ENCODE data around the gene ZFAND4.

ZFAND4 gene

DNA sequence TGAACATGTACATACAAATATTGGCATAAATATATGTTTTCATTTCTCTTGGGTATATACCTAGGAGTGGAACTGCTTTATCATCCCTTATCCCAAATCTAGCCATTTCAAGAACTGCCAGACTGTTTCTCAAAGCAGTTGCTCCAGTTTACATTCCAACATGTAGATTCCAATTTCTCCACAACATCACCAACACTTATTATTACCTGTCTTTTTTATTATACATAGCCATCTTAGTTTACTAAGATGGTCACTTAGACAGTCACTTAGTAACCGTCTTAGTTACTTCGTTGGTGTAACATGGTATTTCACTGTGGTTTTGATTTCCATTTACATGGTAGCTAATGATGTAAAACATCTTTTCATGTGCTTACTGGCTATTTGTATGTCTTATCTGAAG, 82.7 kb downstream of the ZFAND4 start:
- Histone ChIP-seq H3K4me1 (ENCODE audit: control insufficient read depth in 1 of 2, insufficient read depth in 1 of 2, low read depth in 1 of 2, low read length in 1 of 2) (peaks cover 20 to 23% of the 10 kb centered on the region in 2 experiments), H3K27ac (no peak overlapping the region), H3K27me3 (no peaks in the 10 kb centered on the region), H3K36me3 (no peaks in the 10 kb centered on the region), H3K9me3 (no peaks in the 10 kb centered on the region), H3K4me3 (ENCODE audit: low read depth in 1 of 2, low read length in 1 of 2) (no peak overlapping the region)
- TF ChIP-seq, protein P1, sequence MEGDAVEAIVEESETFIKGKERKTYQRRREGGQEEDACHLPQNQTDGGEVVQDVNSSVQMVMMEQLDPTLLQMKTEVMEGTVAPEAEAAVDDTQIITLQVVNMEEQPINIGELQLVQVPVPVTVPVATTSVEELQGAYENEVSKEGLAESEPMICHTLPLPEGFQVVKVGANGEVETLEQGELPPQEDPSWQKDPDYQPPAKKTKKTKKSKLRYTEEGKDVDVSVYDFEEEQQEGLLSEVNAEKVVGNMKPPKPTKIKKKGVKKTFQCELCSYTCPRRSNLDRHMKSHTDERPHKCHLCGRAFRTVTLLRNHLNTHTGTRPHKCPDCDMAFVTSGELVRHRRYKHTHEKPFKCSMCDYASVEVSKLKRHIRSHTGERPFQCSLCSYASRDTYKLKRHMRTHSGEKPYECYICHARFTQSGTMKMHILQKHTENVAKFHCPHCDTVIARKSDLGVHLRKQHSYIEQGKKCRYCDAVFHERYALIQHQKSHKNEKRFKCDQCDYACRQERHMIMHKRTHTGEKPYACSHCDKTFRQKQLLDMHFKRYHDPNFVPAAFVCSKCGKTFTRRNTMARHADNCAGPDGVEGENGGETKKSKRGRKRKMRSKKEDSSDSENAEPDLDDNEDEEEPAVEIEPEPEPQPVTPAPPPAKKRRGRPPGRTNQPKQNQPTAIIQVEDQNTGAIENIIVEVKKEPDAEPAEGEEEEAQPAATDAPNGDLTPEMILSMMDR (IDR thresholded peaks at IDR 0.05), result no peak

GRCh38 chr10:45589009-45589408, 83.6 kb downstream of the ZFAND4 start:
- Histone ChIP-seq H3K9me3 (no peaks in the 10 kb centered on the region), H3K27me3 (no peaks in the 10 kb centered on the region), H3K27ac (no peak overlapping the region), H3K4me3 (ENCODE audit: low read depth in 1 of 2, low read length in 1 of 2) (no peak overlapping the region), H3K36me3 (no peaks in the 10 kb centered on the region), H3K4me1 (ENCODE audit: control insufficient read depth in 1 of 2, insufficient read depth in 1 of 2, low read depth in 1 of 2, low read length in 1 of 2) (peaks cover 18 to 20% of the 10 kb centered on the region in 2 experiments)
- TF ChIP-seq, protein P1 (IDR thresholded peaks at IDR 0.05), result no peak

GRCh38 chr10:45586028-45586824, 86.3 kb downstream of the ZFAND4 start:
- H3K27ac ChIP-seq, result no peak overlapping the region
- no peaks in the 10 kb centered on the region for H3K9me3 ChIP-seq
- no peaks in the 10 kb centered on the region for H3K36me3 ChIP-seq
- H3K4me3 ChIP-seq (ENCODE audit: low read depth in 1 of 2, low read length in 1 of 2), result no peak overlapping the region
- H3K27me3 ChIP-seq, result no peaks in the 10 kb centered on the region
- TF ChIP-seq, protein P1 (IDR thresholded peaks at IDR 0.05), result no peak
- H3K4me1 ChIP-seq (ENCODE audit: control insufficient read depth in 1 of 2, insufficient read depth in 1 of 2, low read depth in 1 of 2, low read length in 1 of 2), result no peaks in the 10 kb centered on the region

- Histone ChIP-seq H3K27me3 (no peaks in the 10 kb centered on the region), H3K27ac (no peak overlapping the region)
- TF ChIP-seq, protein P1 (IDR thresholded peaks at IDR 0.05), result no peak
These were observed 87.4 kb downstream of the ZFAND4 start for GRCh38 chr10:45585131-45585530.

DNA sequence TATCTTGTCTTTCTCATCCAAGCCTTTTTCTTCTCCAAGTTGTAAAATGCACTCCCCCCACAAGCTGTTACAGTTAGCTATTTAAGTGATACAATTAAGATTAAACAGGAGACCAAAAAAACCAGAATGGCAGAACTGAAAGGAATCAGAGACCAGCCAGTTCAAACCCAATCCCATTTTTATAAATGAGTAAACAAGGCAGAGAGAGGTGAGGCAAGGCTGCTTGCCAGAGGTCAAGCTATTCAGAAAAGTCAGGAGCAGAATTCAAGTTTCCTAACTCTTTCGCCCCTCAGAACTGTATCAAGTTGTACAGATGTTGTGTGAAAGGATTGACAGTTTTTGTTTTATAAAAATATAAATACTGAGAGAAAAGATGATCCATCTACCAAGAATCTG, 90.2 kb downstream of the ZFAND4 start:
- TF ChIP-seq, protein P1 (IDR thresholded peaks at IDR 0.05), result no peak
- Histone ChIP-seq H3K36me3 (no peaks in the 10 kb centered on the region), H3K27ac (no peak overlapping the region), H3K4me3 (ENCODE audit: low read depth in 1 of 2, low read length in 1 of 2) (no peak overlapping the region), H3K4me1 (ENCODE audit: control insufficient read depth in 1 of 2, insufficient read depth in 1 of 2, low read depth in 1 of 2, low read length in 1 of 2) (peaks cover 16 to 19% of the 10 kb centered on the region in 2 experiments), H3K9me3 (no peaks in the 10 kb centered on the region), H3K27me3 (no peaks in the 10 kb centered on the region)

More at GRCh38 chr10:45585131-45585530, 87.4 kb downstream of the ZFAND4 start:
- Histone ChIP-seq H3K4me3 (ENCODE audit: low read depth in 1 of 2, low read length in 1 of 2) (no peak overlapping the region), H3K9me3 (no peaks in the 10 kb centered on the region), H3K4me1 (ENCODE audit: control insufficient read depth in 1 of 2, insufficient read depth in 1 of 2, low read depth in 1 of 2, low read length in 1 of 2) (peaks cover 8 to 10% of the 10 kb centered on the region in 2 experiments), H3K36me3 (no peaks in the 10 kb centered on the region)

Measured in neutrophil (primary cell).